NCI-H2227 (cell line): ENCODE measurements around the gene CYSRT1.
"Not testable (repeated sequence)": the region's sequence is repeated elsewhere in the genome, so short reads cannot be mapped to it uniquely, and the experiment has no call there.

Source experiments
- DNase-seq: peaks from one replicate; lab custom pipeline; 2025; ENCODE audit not compliant: unreplicated experiment; lab: John Stamatoyannopoulos, UW

The CYSRT1 gene

GRCh38 chr9:137235424-137236237, 10.7 kb downstream of the CYSRT1 start:
- no peak for DNase-seq

- peak; percentile 89 for DNase-seq
These were observed 11.4 kb downstream of the CYSRT1 start for GRCh38 chr9:137236238-137236935.

GRCh38 chr9:137236936-137237421, 12.0 kb downstream of the CYSRT1 start:
- no peak for DNase-seq

GRCh38 chr9:137237759-137238726, 13.1 kb downstream of the CYSRT1 start:
- no peak for DNase-seq

GRCh38 chr9:137239541-137240200, 14.7 kb downstream of the CYSRT1 start:
- not testable (repeated sequence) for DNase-seq

- peak; percentile 65 for DNase-seq
These were observed 15.4 kb downstream of the CYSRT1 start for GRCh38 chr9:137240318-137240840.

- peak; percentile 98 for DNase-seq
These were observed 16.0 kb downstream of the CYSRT1 start, which contains the start of gene TUBB4B for GRCh38 chr9:137240841-137241489. Gene TUBB4B, plus strand, starts transcription at chr9:137241287. Its CDS starts 74 bp downstream, at chr9:137241361.

- DNase-seq = peak; percentile 54
These were observed 16.7 kb downstream of the CYSRT1 start for GRCh38 chr9:137241490-137242268.

GRCh38 chr9:137242269-137243203, 17.6 kb downstream of the CYSRT1 start:
- no peak for DNase-seq

GRCh38 chr9:137243266-137243625, 18.3 kb downstream of the CYSRT1 start:
- DNase-seq = not testable (repeated sequence)

- DNase-seq = no peak
These were observed 18.9 kb downstream of the CYSRT1 start for GRCh38 chr9:137243626-137244485.

- no peak for DNase-seq
These were observed 19.8 kb downstream of the CYSRT1 start for GRCh38 chr9:137244486-137245449.

GRCh38 chr9:137245450-137246421, 20.8 kb downstream of the CYSRT1 start:
- DNase-seq = no peak

GRCh38 chr9:137247135-137247915, 22.4 kb downstream of the CYSRT1 start:
- no peak for DNase-seq
